Measurements from ENCODE around the gene EPS8L1.

Gene EPS8L1

DNA sequence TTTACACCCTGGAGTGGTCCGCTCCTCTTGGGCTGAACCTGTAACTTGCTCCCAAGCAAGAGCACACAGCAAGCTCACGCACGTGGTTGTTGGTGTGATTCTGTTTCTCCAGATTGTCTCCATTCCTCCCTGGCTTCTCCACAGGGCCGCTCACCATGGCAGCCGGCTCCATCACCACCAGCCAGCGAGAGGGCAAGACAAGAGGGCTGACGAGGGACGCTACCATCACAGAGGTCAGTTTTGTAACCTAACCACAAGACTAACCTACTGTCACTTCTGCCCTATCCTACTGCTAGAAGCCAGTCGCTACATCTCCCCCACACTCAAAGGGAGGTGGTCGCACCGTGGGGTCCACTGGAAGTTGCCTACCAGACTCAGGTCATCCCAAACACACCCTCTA, 33.0 kb upstream of the EPS8L1 start:
- no peak overlapping the region for H3K9ac ChIP-seq (ENCODE audit: low read length)

DNA sequence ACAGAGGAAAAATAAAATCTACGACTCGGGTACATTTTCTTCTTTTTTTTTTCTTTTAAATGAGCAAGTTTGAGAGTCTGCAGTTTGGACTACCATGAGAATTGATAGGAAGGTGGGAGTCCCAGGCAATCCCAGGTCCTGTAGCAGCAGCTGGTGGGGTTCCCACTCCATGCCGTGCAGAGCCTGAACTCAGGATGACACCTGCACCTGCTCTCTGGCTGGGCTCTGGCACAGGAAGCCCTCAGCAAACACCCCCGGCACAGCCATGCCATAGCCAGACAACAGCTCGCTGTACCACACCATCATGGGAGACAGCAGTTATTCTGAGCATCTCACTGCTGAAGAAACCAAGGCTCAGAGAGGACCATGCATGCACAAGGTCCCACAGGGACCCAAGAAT, 31.4 kb upstream of the EPS8L1 start:
- H3K27me3 ChIP-seq (ENCODE audit: insufficient read depth, low read length), result no peaks in the 10 kb centered on the region
- H4K20me1 ChIP-seq (ENCODE audit: insufficient read depth, low read length), result no peaks in the 10 kb centered on the region
- TF ChIP-seq EZH2 (IDR thresholded peaks at IDR 0.05; ENCODE audit: borderline replicate concordance, low read length), result no peak
- TF ChIP-seq, protein P1, sequence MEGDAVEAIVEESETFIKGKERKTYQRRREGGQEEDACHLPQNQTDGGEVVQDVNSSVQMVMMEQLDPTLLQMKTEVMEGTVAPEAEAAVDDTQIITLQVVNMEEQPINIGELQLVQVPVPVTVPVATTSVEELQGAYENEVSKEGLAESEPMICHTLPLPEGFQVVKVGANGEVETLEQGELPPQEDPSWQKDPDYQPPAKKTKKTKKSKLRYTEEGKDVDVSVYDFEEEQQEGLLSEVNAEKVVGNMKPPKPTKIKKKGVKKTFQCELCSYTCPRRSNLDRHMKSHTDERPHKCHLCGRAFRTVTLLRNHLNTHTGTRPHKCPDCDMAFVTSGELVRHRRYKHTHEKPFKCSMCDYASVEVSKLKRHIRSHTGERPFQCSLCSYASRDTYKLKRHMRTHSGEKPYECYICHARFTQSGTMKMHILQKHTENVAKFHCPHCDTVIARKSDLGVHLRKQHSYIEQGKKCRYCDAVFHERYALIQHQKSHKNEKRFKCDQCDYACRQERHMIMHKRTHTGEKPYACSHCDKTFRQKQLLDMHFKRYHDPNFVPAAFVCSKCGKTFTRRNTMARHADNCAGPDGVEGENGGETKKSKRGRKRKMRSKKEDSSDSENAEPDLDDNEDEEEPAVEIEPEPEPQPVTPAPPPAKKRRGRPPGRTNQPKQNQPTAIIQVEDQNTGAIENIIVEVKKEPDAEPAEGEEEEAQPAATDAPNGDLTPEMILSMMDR (IDR thresholded peaks at IDR 0.05; ENCODE audit: low read length), result no peak
- H3K79me2 ChIP-seq (ENCODE audit: insufficient read depth, low read length), result no peaks in the 10 kb centered on the region
- H2AFZ ChIP-seq (ENCODE audit: low read length), result no peak overlapping the region
- no peak overlapping the region for H3K4me3 ChIP-seq (ENCODE audit: low read depth, low read length, poor library complexity, severe bottlenecking)
- H3K9ac ChIP-seq (ENCODE audit: low read length), result no peak overlapping the region
- no peak overlapping the region for H3K4me2 ChIP-seq (ENCODE audit: low read length)
- H3K9me2 ChIP-seq (ENCODE audit: low read depth, low read length), result no peaks in the 10 kb centered on the region
- H3F3A ChIP-seq (ENCODE audit: insufficient read depth, low read length), result no peaks in the 10 kb centered on the region
- H3K4me1 ChIP-seq (ENCODE audit: insufficient read depth, low read length, severe bottlenecking), result no peaks in the 10 kb centered on the region
- no peaks in the 10 kb centered on the region for H3K9me3 ChIP-seq (ENCODE audit: low read length)
- H3K27ac ChIP-seq (ENCODE audit: low read depth, low read length, poor library complexity, severe bottlenecking), result no peak overlapping the region
- peaks cover 77% of the 10 kb centered on the region for H3K36me3 ChIP-seq (ENCODE audit: insufficient read depth, low read length)

More for the DNA sequence above, 33.0 kb upstream of the EPS8L1 start:
- Histone ChIP-seq H2AFZ (ENCODE audit: low read length) (no peak overlapping the region), H3K79me2 (ENCODE audit: insufficient read depth, low read length) (no peaks in the 10 kb centered on the region), H3K4me2 (ENCODE audit: low read length) (no peak overlapping the region), H3K4me1 (ENCODE audit: insufficient read depth, low read length, severe bottlenecking) (no peaks in the 10 kb centered on the region), H3K27ac (ENCODE audit: low read depth, low read length, poor library complexity, severe bottlenecking) (no peak overlapping the region), H3F3A (ENCODE audit: insufficient read depth, low read length) (no peaks in the 10 kb centered on the region), H3K27me3 (ENCODE audit: insufficient read depth, low read length) (no peaks in the 10 kb centered on the region), H3K36me3 (ENCODE audit: insufficient read depth, low read length) (peaks cover 69% of the 10 kb centered on the region), H3K9me3 (ENCODE audit: low read length) (no peaks in the 10 kb centered on the region), H3K9me2 (ENCODE audit: low read depth, low read length) (no peaks in the 10 kb centered on the region), H3K4me3 (ENCODE audit: low read depth, low read length, poor library complexity, severe bottlenecking) (no peak overlapping the region), H4K20me1 (ENCODE audit: insufficient read depth, low read length) (no peaks in the 10 kb centered on the region)
- TF ChIP-seq EZH2 (IDR thresholded peaks at IDR 0.05; ENCODE audit: borderline replicate concordance, low read length), result no peak
- TF ChIP-seq, protein P1 (IDR thresholded peaks at IDR 0.05; ENCODE audit: low read length), result no peak

DNA sequence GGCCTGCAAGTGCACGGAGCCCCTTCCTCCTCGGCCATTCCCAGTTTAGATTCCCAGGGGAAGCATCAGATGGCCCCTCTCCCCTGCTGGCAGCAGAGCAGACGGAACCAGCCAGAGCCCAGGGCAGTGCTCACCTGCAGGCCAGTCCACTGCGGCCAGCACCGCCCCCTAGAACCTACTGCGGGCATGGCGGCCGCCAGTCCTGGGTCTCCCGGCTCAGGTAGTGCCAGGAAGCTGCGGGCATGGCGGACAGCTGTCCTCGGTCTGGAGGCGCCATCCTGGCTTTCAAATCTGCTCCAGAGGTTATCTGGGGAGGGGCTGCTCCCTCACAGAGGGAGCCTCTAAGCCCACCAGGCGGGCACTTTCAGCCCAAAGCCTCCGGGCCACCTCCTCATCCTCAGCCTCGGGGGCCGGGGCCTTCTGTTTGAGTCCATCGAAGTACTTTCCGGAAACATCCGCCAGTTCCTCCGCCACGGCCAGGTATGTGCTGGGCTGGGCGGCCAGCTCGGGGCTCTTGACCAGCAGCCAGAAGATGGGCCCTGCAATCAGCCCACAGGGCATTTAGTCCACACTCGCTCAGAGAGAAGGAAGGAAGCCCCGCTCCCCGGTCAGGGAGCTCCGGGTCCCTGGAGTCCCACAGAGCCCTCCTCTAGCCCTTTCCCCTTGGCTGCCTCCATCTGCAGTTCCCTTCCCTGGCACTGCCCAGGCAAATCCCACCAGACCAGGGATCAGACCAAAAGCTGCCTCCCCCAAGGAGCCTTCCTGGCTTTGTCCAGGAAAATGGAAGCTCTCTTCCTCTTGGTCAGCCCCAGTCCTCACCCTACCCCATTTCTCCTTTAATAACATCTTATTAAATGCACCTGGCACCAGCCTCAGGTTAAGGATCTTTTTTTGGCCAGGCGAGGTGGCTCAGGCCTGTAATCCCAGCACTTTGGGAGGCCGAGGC, 30.6 kb upstream of the EPS8L1 start:
- TF ChIP-seq EZH2 (IDR thresholded peaks at IDR 0.05; ENCODE audit: borderline replicate concordance, low read length), result no peak
- Histone ChIP-seq H3K9me3 (ENCODE audit: low read length) (no peaks in the 10 kb centered on the region), H3K4me2 (ENCODE audit: low read length) (no peak overlapping the region), H3K4me1 (ENCODE audit: insufficient read depth, low read length, severe bottlenecking) (no peaks in the 10 kb centered on the region), H3K27me3 (ENCODE audit: insufficient read depth, low read length) (no peaks in the 10 kb centered on the region), H3K9ac (ENCODE audit: low read length) (no peak overlapping the region), H3K79me2 (ENCODE audit: insufficient read depth, low read length) (no peaks in the 10 kb centered on the region), H3K36me3 (ENCODE audit: insufficient read depth, low read length) (peaks cover 85% of the 10 kb centered on the region), H3K4me3 (ENCODE audit: low read depth, low read length, poor library complexity, severe bottlenecking) (no peak overlapping the region), H2AFZ (ENCODE audit: low read length) (no peak overlapping the region), H3K9me2 (ENCODE audit: low read depth, low read length) (no peaks in the 10 kb centered on the region), H3K27ac (ENCODE audit: low read depth, low read length, poor library complexity, severe bottlenecking) (no peak overlapping the region), H4K20me1 (ENCODE audit: insufficient read depth, low read length) (no peaks in the 10 kb centered on the region), H3F3A (ENCODE audit: insufficient read depth, low read length) (no peaks in the 10 kb centered on the region)
